Right forelimb (tissue), 1 donor: ENCODE data around the gene PLSCR5.

Experiments
- DNase-seq: peaks from one replicate; pipeline ENCODE4 v3.0.0-alpha.2; 2018

PLSCR5 gene, protein sequence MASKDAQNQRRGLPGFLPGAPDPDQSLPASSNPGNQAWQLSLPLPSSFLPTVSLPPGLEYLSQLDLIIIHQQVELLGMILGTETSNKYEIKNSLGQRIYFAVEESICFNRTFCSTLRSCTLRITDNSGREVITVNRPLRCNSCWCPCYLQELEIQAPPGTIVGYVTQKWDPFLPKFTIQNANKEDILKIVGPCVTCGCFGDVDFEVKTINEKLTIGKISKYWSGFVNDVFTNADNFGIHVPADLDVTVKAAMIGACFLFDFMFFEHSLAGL

DNA sequence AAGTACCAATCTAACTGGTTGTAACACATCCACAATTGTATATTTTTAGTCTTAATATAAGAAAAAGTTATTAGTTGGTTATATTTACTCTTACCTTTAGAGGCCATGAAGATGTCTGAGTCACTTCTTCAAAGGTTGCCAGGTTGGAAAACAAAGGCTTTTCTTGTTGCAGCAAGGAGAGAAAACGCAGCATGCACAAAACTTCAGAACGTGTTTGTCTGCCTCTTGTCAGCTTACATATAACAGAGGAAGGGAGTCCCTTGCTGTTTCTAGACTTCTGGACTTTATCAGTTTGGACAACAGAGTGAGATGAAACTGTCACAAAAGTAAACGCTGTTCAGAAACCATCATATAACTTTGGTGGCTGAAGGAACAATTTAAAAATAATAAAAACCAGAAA is at the start of gene PLSCR5:
Gene PLSCR5 (minus strand): TSS at position 241 of the 400 bp plus-strand sequence. CDS start 134 bp downstream, at position 107.
- DNase-seq, result no peak

DNA sequence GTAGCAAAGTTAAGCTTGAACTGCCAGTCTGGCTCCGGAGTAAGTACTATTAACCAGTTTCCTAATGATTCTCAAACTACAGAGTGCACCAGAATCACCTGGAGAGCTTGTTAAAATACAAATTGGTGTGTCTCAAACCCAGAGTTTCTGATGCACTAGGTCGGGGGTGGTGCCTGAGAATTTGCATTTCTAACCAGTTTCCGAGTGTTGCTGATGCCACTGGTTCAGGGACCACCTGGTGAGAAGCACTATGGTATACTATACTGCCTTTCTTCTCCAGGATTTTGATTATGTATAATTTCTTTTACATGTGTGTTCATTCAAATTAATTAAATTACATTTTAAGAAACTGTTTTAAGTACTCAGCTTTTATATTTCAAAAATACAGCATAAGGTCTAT is 48.8 kb upstream of the PLSCR5 start:
- DNase-seq, result no peak

DNA sequence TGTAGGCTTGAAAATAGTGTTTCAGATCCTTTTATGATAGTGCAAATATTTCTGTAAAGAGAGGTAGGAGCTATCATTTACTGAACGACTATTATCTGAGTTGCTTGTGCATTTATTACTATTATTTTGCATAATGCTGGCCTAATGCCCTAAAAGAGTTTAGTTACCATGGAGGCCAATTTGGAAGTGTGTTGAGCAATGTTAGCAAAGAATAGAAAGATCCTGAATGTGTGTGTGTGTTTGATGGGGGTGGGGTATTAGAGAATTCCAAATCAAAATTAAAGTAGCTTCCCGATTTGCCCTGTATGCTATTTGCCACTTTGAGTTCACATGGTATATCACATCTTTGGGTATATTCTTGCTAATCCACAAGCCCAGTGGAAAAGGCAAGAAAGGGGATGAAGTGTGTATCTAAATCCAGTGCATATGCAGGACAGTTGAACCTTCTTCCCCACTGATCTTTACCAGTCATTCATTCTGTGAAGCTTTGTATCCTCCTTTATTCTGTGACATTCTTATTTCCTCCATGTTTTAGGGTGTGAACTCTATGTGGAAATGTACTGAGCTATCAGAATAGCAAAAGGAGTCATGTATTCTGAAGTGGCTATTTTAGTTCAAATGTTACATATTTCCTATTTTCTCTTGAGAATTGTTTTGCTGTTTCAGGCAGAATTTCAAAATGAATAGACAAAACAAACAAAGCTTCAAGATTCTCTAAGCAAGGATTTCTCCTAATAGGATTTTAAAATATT is 45.7 kb upstream of the PLSCR5 start:
- no peak for DNase-seq

DNA sequence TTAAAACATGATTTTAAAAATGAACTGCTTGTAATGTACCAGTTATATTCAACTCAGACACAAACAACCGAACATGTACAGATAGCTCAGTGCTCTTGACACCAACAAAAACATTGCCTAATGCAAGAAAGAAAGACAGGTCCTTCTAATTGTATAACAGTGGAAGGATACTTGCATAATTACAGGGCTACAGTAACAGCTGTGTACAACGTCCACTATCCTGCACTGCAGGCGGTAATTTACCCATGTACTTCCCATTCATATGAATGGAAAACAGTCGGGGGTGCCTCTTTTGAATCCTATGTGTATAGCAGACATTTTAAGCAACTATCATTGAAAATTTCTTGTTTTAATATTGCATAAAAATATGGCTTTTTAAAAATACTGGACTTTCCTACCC is 41.1 kb upstream of the PLSCR5 start:
- DNase-seq, result no peak

DNA sequence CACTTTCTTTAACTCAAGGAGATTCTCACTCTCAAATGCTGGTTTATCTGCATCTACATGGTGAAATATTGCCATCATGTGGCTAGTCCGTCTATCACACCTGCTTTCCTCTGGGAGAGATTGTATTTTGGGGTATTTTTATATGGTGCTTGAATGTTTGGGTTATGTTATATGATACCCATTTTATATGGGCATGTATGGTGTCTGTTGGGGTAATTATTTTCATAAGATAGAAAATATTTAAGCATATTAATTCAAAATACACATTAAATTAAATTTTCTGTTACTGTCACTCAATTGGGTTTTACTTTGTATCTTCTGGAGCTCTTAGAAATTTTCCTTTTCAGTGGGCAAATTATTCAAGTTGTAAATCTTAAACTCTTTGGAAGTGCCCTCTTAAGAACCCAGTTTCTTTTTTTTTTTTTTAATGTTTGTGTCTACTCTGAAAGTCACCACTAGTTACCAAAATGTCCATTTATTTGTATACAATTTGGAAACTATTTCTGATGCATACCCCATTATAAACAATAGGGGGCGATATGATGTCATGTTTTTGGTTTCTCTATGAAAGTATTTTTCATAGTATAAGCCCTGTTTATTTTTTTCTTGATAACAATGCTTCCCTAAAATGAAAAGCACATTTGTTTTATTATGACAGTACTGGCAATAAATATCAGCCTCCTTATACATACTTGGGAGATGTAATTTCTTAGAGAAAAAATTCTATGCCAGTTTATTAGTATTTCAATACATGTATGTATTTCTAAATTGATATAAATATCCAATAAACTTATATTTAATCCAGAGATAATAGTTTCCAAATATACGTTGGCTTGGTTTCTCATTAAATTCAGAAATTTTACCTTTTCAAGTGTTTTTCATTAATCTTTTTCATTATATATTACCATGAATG is 36.1 kb upstream of the PLSCR5 start:
- DNase-seq, result no peak

DNA sequence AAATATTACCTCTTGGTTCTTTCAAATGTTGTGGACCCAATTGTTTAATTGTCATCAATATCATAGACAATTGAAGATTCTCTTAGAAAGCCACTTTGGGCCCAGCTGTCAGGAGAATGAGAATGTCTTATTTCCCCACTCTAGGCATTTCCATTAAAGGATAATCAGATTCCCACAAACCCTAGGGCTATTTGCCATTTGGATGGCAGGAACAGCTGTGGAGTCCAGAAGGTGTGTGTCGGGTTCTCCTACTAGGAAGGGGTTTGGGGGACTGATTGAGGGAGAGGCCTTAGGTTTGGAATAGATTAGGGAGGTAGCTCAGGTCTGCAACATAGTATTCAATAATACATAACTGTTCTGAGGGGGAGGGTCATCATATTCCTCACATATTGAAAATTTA is 35.2 kb upstream of the PLSCR5 start:
- no peak for DNase-seq

DNA sequence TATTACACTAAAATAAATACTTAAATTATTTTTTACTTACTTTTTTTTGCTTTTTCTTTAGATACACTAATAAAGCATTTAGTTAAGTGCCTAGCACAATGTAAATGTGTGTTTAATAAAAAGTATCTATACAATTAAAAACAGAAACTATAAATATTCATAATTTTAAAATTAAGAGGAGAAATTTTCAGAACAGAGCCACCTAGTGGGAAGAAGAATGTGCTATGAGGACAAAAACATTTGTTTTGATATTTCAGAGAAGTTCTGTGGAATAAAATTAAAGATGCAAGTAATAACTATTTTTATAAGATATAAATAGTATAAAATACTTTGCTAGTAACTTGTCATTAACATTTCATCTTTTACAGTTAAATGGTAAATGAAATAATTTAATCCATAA is 33.6 kb upstream of the PLSCR5 start:
- DNase-seq, result no peak

DNA sequence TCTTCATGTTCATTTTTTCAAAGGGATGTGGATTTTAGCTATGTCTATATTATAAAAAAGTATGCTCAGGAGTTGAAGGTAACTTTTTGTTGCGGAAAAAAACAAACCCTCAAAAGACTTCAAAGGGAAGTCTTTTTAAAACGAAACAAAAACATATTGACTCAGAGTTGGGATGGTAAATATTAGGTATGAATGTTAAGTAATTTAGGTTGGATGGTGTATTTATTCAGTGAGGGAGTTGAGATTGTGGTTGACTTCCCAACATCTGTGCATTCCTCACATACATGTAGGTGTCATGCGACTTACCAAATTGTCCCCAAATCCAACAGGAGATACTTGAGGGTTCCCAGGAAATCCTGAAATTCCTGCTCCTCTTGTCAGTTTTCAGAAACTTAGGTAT is 32.7 kb upstream of the PLSCR5 start:
- DNase-seq, result no peak

DNA sequence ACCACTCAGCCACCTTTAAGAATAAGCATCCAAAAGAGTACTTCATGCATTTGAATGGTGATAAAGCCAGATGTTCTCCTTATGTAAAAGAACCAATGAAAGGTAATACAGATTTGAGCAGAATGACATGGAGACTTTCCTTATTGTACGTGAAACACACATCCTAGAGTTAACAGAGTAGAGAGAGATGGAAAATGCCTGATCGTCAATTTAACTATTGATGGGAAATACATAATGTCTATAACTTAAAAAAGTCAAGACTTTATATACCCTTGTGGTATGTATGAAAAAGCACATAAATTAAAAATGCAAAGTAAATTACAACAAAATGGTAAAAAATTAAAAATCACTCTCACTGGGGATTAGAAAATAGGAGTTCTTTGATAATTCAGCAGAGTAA is 31.7 kb upstream of the PLSCR5 start:
- DNase-seq, result no peak

DNA sequence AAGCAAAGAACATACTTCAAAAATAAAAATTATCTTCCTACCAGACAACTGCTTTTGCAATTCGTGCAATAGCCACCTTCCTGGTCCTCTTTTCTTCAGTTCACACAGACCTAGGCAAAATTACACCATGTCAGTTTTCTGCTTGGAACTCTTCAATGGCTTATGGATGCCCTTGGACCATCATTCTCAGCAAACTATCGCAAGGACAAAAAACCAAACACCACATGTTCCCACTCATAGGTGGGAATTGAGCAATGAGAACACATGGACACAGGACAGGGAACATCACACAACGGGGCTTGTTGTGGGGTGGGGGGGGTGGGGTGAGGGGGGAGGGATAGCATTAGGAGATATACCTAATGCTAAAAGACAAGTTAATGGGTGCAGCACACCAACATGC is 29.2 kb upstream of the PLSCR5 start:
- no peak for DNase-seq

DNA sequence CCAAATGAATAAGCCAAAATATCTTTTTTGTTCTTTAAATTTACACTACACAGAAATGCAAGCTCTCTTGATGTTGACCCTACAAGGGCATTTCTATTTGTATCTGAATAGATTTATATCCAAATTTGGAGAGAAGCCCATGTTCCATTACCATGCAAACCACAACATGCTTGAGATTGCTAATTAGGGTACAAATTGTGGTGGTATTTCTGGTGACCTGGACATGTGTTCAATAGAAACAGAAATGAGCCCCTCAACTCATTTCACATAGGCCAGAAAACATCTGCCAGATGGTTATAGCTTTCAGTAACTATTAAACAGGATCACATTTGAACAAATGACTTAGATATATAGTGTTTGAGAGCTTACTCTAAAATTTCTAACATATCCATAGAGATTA is 23.5 kb upstream of the PLSCR5 start:
- no peak for DNase-seq

DNA sequence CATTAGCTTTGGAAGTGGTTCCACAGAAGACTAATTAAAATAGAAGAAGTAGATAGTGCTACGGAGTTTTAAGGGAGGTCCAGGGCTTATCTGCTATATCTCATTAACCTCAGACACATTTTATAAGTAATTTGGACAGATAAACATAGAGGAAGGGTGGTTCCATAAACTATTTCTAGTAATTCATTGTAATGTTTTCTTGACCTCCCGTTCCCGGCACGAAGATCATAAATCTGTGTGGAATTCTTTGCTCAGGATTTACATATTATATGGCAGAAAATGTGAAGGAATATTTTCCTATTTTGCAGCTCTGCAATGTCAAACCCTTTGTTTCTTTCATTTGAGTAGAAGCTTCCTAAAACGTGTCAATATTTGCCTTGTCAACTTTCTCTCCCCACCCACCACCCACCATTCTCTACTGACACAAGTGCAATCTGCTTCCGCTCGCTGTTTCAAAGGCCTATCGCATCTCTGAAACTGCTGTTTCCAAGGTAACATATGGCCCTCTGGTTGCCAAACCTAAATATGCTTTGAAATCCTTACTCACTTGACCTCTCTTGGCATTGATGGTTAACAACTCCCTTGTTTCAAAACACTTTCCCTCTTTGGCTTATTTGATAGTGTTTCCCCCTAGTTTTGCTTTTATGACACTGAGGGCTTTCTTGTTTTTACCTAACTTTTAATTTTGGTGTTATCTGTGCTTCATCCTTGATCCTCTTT is 21.4 kb upstream of the PLSCR5 start:
- DNase-seq, result no peak

DNA sequence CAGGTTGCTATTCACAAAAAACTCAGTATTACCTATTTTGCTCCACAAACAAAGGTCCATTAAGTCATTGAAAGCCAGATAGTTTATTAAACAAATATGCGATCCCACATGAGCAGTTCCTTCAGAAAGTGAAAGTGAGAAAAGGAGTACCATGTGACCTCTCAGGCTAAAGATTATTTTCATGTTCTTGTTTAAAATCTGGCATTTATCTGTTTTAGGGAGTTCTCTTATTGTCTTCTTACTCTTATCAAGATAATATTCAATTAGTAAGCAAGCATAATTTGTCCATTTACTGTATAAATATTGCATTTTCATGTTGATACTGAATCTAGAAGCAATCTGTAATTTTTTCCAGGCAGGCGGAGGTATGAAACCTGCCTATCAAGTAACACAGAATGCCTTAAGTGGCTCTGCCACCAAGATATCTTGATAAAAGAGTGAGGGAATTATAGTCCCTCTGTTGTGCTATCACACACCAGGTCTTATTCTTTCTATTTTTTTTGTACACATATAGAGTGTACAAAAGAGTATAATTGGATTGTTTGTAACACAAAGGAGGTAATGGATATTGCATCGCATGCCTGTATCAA is 20.1 kb upstream of the PLSCR5 start:
- DNase-seq, result no peak

DNA sequence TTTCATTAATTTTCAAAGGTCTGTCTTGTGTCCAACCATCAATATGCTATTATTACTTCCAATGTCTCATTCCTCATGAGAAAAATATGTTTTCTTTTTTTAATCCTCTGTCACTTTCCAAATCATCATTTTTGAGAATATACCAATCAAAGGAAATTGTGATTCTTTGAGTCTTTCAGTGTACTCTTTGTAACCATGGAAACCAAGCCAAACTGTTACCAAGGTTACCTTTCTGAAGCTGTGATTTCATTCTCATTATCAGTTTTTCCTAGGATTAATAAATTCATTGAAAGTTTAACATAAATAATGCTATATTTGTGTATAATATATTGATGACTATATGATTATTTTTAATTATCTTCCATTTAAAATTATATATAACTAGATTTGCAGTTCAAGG is 16.6 kb upstream of the PLSCR5 start:
- no peak for DNase-seq

DNA sequence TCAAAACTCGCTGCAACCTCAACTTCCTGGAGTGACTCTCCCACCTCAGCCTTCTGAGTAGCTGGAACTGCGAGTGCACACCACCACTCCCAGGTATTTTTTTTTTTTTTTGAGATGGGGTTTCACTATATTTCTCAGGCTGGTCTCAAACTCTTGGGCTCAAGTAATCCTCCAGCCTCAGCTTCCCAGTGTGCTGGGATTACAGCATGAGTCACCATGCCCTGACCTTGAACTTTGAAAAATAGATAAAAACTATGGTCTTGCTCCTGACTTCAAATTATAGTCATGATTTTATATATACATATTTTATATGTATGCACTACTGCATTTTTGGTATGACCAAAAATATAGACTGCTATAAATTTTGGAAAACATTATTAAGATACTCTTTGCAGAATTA is 6.9 kb upstream of the PLSCR5 start:
- DNase-seq, result no peak

DNA sequence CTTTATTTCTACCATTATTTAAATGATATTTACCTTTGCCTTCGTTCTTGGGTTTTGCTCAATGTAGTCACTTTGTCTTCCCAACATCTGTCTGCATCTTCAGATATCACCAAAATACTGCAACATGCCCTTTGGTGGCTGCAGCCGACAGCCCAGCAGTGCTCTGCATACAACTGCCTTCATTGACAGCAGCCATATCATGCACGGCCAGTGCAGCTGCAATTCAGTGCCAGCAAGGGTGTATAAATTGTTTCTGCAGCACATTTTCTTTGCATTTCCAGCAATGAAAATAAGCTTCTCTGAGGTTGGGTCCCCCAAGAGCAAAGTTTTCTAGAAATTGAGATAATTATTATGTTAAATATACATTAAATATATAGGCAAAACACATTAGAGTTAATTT is 6.0 kb upstream of the PLSCR5 start:
- DNase-seq, result no peak

DNA sequence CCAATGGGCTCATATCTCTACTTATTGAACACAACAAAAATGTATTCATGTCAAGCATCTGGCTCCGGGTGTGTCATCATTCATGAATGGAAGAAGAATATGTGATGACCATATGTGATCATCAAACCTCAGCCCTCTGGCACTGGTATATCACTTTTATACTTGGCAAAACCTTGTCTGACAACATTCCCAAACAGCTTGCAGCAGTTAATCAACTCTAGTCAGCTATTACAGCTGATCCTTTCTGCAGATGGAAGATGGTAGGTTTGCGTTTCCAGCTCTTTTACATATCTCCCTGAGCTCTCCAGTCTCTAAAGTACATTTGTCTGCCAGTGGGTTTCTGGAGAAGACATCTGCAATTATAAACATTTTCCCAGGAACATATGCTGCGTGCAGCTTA is 6.6 kb downstream of the PLSCR5 start:
- DNase-seq, result no peak

DNA sequence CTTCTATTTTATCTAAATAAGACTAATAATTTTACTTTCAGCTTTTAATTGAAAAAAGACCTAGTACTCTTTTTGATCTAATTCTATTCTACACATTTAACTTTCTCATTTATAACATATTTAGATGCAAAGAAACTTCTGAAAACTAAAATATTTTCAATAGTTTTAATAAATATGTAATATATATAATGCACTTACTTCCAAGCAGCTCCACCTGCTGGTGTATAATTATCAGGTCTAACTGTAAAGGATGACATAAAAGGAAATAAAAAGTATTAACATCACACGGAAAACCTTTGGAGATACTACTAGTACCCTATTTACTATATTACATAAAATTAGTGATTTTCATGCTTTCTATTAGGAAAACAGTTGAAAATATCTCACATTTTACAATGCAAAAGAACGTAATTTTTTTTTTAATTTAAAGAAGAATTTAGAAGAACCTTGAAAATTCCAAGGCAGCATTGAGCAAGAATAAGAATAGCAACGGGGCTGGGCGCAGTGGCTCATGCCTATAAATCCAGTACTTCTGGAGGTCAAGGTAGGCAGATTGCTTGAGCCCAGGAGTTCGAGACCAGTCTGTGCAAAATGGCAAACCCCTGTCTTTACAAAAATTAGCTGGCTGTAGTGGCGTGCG is 10.2 kb downstream of the PLSCR5 start:
- no peak for DNase-seq

DNA sequence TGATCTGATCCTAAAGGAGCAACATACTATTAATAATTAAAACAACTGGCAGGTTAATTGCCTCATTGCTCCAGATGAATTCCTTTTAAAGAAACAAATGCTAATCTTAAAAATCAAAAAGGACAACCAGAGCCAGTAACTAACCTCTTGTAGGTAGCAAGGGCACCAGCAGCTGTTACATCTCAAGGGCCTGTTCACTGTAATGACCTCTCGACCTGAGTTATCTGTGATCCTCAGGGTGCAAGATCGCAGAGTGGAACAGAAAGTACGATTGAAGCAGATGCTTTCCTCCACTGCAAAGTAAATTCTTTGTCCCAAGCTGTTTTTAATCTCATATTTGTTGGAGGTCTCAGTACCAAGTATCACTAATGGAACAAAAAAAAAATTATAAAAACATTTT is 11.4 kb downstream of the PLSCR5 start:
- DNase-seq, result no peak

DNA sequence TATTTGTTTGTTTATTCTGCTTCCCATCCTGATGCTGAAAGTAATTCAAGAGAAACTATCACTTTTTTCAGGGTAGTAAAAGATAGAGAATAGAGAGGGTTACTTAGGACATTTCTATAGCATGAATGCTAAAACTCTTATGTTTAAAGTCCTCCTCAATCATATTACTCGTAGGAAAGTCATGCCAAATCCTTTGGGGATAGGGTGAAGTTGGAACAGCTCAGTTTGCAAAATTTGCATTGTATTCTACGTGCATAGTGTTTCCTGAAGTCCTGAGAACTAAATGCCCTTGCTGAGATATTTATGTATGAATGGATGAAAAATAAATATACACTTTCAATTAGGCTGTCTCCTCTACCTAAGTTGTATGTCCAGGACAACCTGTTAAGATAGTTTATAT is 14.6 kb downstream of the PLSCR5 start:
- no peak for DNase-seq

DNA sequence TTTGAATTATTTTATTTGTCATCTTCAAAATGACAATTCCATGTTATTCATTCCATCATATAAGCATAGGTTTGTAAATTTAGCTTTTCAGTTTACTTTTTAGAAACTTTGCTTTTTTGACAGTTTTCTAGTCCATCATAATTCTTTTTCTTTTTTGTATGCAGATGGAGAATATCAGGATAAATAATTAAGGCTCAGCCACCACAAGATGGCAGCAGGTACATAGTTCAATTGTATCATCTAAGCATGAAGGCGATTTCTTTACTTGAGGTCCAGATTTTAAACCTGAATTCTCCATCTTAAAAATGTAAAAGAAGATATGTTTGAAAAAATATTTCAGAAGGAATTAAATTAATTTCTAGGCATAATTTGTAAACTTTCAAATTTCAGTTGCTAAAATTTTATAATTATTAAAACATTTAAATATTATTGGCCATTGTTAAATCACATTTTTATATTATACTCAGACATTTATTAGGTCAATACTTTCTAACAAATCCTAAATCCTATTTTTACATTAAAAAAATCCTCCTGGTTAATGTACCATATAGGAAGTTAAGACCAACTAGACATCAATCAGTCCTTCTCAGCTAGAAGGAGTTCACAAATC is 15.1 kb downstream of the PLSCR5 start:
- no peak for DNase-seq

DNA sequence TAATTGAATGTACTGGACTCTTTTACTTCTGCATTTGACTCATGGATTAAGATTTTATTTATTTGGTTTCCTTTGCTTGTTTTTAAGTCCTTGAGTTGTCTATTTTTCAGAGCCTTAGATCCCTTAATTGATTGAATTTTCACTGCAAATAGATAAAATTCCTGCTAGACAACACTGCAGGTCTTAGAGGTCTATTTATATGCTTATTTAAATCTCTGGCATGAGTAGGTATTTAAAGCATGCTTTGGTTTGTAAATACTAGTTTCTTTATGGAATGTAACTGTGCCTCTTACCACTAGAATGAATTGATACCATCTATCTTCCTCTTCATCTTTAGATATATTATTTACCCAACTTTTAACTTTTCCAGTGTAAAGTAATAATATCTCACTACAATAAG is 20.0 kb downstream of the PLSCR5 start:
- no peak for DNase-seq
